OCI-LY1 (cell line): ENCODE measurements around the gene NR3C1.

Experiments used
- CTCF ChIP-seq: fragments of 200-600 bp; sonication (generic), shearing (Covaris generic); IDR thresholded peaks from 2 replicates; pipeline ENCODE4 v1.5.1; 2017; ENCODE audit warnings: mild to moderate bottlenecking, antibody characterized with exemption, low read length, moderate library complexity, mixed read lengths
- EZH2 ChIP-seq: fragments of 200-600 bp; sonication (generic), shearing (Covaris generic); IDR thresholded peaks from 2 replicates; pipeline ENCODE4 v1.8.0; 2017; ENCODE audit warnings: borderline replicate concordance, mixed run types, mild to moderate bottlenecking, antibody characterized with exemption, low read length, moderate library complexity, mixed read lengths

- no peak for TF ChIP-seq CTCF
- no peak for TF ChIP-seq EZH2
Measured at GRCh38 chr5:143445776-143446175, 42.3 kb upstream of the NR3C1 start.
